Loucy (cell line): ENCODE measurements around the gene IL22RA2.
A peak's percentile ranks its signal among the peaks of the same experiment; 100 is the strongest.

Experiments
- H2AFZ ChIP-seq: fragments of 200-600 bp; sonication (generic); 2 replicates; pipeline ENCODE4 v1.6.0; 2016; ENCODE audit warnings: antibody characterized with exemption, mild to moderate bottlenecking, low read length, moderate library complexity
- H3F3A ChIP-seq: fragments of 200-600 bp; 2 replicates; pipeline ENCODE4 v1.6.0; 2016; ENCODE audit warnings: antibody characterized with exemption, low read depth, mild to moderate bottlenecking
- H3K27me3 ChIP-seq: fragments of 200-600 bp; sonication (generic); 2 replicates; pipeline ENCODE4 v1.6.1; 2014; ENCODE audit warnings: low read length, mild to moderate bottlenecking; ENCODE audit not compliant: insufficient read depth, poor library complexity, severe bottlenecking
- H3K36me3 ChIP-seq: fragments of 200-600 bp; sonication (generic); 2 replicates; pipeline ENCODE4 v1.6.1; 2016; ENCODE audit warnings: low read length; ENCODE audit not compliant: insufficient read depth
- H3K4me1 ChIP-seq: fragments of 200-600 bp; sonication (generic); 2 replicates; pipeline ENCODE4 v1.5.1; 2014; ENCODE audit warnings: low read length, mild to moderate bottlenecking; ENCODE audit not compliant: insufficient read depth, poor library complexity, severe bottlenecking
- H3K4me2 ChIP-seq: fragments of 200-600 bp; sonication (generic); 2 replicates; pipeline ENCODE4 v1.6.0; 2014; ENCODE audit warnings: antibody characterized with exemption, low read length, low read depth, mild to moderate bottlenecking; ENCODE audit not compliant: poor library complexity, severe bottlenecking
- H3K4me3 ChIP-seq: fragments of 200-600 bp; sonication (generic); 2 replicates; pipeline ENCODE4 v1.5.1; 2014; ENCODE audit warnings: low read length, mild to moderate bottlenecking, mixed read lengths; ENCODE audit not compliant: poor library complexity, severe bottlenecking
- H3K79me2 ChIP-seq: fragments of 200-600 bp; sonication (generic); 2 replicates; pipeline ENCODE4 v1.6.1; 2014; ENCODE audit warnings: low read length; ENCODE audit not compliant: insufficient read depth
- H3K9ac ChIP-seq: fragments of 200-600 bp; sonication (generic); 2 replicates; pipeline ENCODE4 v1.6.0; 2014; ENCODE audit warnings: mild to moderate bottlenecking, low read depth, low read length, moderate library complexity; ENCODE audit not compliant: poor library complexity, severe bottlenecking
- H3K9me2 ChIP-seq: fragments of 200-600 bp; sonication (generic); replicated peaks from 2 replicates; pipeline ENCODE4 v1.6.1; 2016; ENCODE audit warnings: low read depth, low read length, mixed read lengths
- H3K9me3 ChIP-seq: fragments of 200-600 bp; sonication (generic); 2 replicates; pipeline ENCODE4 v1.6.1; 2014; ENCODE audit warnings: mild to moderate bottlenecking, antibody characterized with exemption, low read length, low read depth; ENCODE audit not compliant: insufficient read depth
- H4K20me1 ChIP-seq: fragments of 200-600 bp; sonication (generic); 2 replicates; pipeline ENCODE4 v1.6.0; 2014; ENCODE audit warnings: antibody characterized with exemption, low read length, mild to moderate bottlenecking; ENCODE audit not compliant: insufficient read depth, poor library complexity, severe bottlenecking
- EZH2phosphoT487 ChIP-seq: fragments of 200-600 bp; IDR thresholded peaks from 2 replicates; pipeline ENCODE4 v1.6.1; 2018; ENCODE audit warnings: antibody characterized with exemption, mild to moderate bottlenecking, moderate library complexity, borderline replicate concordance
- TF ChIP-seq, protein P1 (sequence below): fragments of 200-600 bp; sonication (generic); conservative IDR thresholded peaks from 2 replicates; pipeline ENCODE4 v1.5.1; 2014; ENCODE audit warnings: mild to moderate bottlenecking, antibody characterized with exemption, low read length

Gene IL22RA2

DNA sequence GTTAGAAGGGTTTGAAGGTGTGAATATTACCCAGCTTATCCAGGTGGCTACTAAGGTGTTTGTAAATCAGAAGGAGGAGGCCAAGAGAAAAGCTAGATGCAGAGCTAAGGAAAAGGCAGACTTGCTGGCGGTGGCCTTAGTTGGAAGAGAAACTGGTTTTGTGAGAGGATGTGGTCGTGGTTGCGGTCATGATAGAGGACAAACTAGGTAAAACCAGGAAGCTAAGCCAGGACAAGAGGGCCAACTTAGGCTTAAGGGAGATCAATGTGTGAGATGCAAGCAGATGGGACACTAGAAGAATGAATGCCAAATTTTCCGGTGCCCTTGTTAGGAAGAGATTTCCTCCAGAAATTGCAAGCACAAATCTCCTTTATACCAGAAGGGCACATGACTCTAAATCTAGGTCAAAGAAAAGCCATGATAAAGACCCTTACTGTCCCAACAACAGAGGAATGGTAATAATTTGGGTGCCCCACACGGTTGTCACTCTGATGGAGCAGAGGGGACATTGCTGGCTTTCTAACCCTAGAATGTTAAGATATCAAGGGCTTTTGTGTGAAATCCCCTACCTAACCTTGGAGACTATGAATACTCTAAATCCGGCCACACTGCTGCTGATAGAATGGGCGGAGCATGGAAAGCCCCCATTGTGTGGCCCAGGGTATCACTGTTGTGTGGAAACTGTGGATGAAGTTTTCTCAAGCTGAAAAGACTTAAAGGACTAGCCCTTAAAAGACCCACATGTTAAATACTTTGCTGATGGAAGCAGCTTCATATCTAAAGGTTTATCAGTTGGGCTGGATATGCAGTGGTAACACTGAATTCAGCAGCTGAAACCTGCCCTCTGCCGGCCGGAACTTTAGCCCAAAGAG is 7.8 kb downstream of the IL22RA2 start:
- Histone ChIP-seq H3K9me2 (no peaks in the 10 kb centered on the region), H3K4me3 (peak overlapping the region; percentile 28), H2AFZ (peak overlapping the region; percentile 29; the same call in 1 of the 2 replicates), H3K4me2 (peak overlapping the region; percentile 54), H3F3A (no peaks in the 10 kb centered on the region), H3K79me2 (no peaks in the 10 kb centered on the region), H3K9ac (no peak overlapping the region), H3K27me3 (no peaks in the 10 kb centered on the region), H3K9me3 (peaks cover 9% of the 10 kb centered on the region; the same call in 1 of the 2 replicates), H3K4me1 (peaks cover 17% of the 10 kb centered on the region), H4K20me1 (no peaks in the 10 kb centered on the region), H3K36me3 (no peaks in the 10 kb centered on the region)
- TF ChIP-seq, protein P1, sequence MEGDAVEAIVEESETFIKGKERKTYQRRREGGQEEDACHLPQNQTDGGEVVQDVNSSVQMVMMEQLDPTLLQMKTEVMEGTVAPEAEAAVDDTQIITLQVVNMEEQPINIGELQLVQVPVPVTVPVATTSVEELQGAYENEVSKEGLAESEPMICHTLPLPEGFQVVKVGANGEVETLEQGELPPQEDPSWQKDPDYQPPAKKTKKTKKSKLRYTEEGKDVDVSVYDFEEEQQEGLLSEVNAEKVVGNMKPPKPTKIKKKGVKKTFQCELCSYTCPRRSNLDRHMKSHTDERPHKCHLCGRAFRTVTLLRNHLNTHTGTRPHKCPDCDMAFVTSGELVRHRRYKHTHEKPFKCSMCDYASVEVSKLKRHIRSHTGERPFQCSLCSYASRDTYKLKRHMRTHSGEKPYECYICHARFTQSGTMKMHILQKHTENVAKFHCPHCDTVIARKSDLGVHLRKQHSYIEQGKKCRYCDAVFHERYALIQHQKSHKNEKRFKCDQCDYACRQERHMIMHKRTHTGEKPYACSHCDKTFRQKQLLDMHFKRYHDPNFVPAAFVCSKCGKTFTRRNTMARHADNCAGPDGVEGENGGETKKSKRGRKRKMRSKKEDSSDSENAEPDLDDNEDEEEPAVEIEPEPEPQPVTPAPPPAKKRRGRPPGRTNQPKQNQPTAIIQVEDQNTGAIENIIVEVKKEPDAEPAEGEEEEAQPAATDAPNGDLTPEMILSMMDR = peak; percentile 90
- TF ChIP-seq EZH2phosphoT487 = no peak

- H3K9me3 ChIP-seq = peaks cover 9% of the 10 kb centered on the region; the same call in 1 of the 2 replicates
- no peak overlapping the region for H3K9ac ChIP-seq
- no peaks in the 10 kb centered on the region for H3F3A ChIP-seq
- H3K27me3 ChIP-seq = no peaks in the 10 kb centered on the region
- H3K4me3 ChIP-seq = no peak overlapping the region
- TF ChIP-seq, protein P1 = no peak
- no peak for TF ChIP-seq EZH2phosphoT487
- no peaks in the 10 kb centered on the region for H4K20me1 ChIP-seq
- H3K4me2 ChIP-seq = no peak overlapping the region
- H3K4me1 ChIP-seq = peaks cover 17% of the 10 kb centered on the region
- H3K79me2 ChIP-seq = no peaks in the 10 kb centered on the region
- H2AFZ ChIP-seq = no peak overlapping the region
- no peaks in the 10 kb centered on the region for H3K9me2 ChIP-seq
- no peaks in the 10 kb centered on the region for H3K36me3 ChIP-seq
Measured at GRCh38 chr6:137163732-137164318, 9.6 kb downstream of the IL22RA2 start.

- Histone ChIP-seq H3K4me2 (no peak overlapping the region), H3F3A (no peaks in the 10 kb centered on the region), H3K27me3 (no peaks in the 10 kb centered on the region), H3K9me3 (peaks cover 9% of the 10 kb centered on the region; the same call in 1 of the 2 replicates), H4K20me1 (no peaks in the 10 kb centered on the region), H3K4me3 (no peak overlapping the region), H3K79me2 (no peaks in the 10 kb centered on the region), H2AFZ (no peak overlapping the region), H3K36me3 (no peaks in the 10 kb centered on the region), H3K4me1 (peaks cover 17% of the 10 kb centered on the region), H3K9me2 (no peaks in the 10 kb centered on the region), H3K9ac (no peak overlapping the region)
- TF ChIP-seq EZH2phosphoT487 = no peak
- TF ChIP-seq, protein P1 = no peak
Measured at GRCh38 chr6:137162692-137163306, 10.6 kb downstream of the IL22RA2 start.
